GM23338 (cell line): ENCODE results near the gene DMD.

ENCODE experiments used
- CREB1 ChIP-seq: fragments of 250-450 bp; sonication (Bioruptor Pico); IDR thresholded peaks from 2 replicates; pipeline ENCODE4 v1.5.0; 2020; ENCODE audit warnings: low read depth, mild to moderate bottlenecking, moderate library complexity
- EZH2 ChIP-seq: fragments of 200-600 bp; sonication (generic); IDR thresholded peaks from one replicate; pipeline ENCODE4 v1.8.0; 2017; ENCODE audit warnings: antibody characterized with exemption, mild to moderate bottlenecking, low read depth; ENCODE audit not compliant: unreplicated experiment
- EZH2phosphoT487 ChIP-seq: fragments of 200-600 bp; sonication (generic); IDR thresholded peaks from one replicate; pipeline ENCODE4 v1.8.1; 2018; ENCODE audit warnings: antibody characterized with exemption; ENCODE audit not compliant: unreplicated experiment
- JUNB ChIP-seq: IDR thresholded peaks from one replicate; pipeline ENCODE4 v1.6.1; 2016; ENCODE audit warnings: antibody characterized with exemption; ENCODE audit not compliant: unreplicated experiment
- NANOG ChIP-seq: IDR thresholded peaks from 2 replicates; pipeline ENCODE4 v1.6.1; 2016; ENCODE audit warnings: antibody characterized with exemption, borderline replicate concordance
- POLR2AphosphoS5 ChIP-seq: IDR thresholded peaks from 2 replicates; pipeline ENCODE4 v1.6.1; 2016; ENCODE audit warnings: antibody characterized with exemption, low read depth
- STAT1 ChIP-seq: IDR thresholded peaks from one replicate; pipeline ENCODE4 v1.6.1; 2016; ENCODE audit warnings: antibody characterized with exemption; ENCODE audit not compliant: unreplicated experiment
- ZNF114 ChIP-seq: fragments of 250-450 bp; sonication (Bioruptor Pico); IDR thresholded peaks from 2 replicates; pipeline ENCODE4 v1.5.0; 2020; ENCODE audit warnings: mild to moderate bottlenecking, moderate library complexity
- ZNF331 ChIP-seq: fragments of 250-450 bp; sonication (Bioruptor Pico); IDR thresholded peaks from 2 replicates; pipeline ENCODE4 v1.5.0; 2020; ENCODE audit warnings: low read depth, mild to moderate bottlenecking, moderate library complexity
- ZNF462 ChIP-seq: fragments of 250-450 bp; sonication (Bioruptor Pico); IDR thresholded peaks from 2 replicates; pipeline ENCODE4 v1.5.0; 2020; ENCODE audit warnings: mild to moderate bottlenecking, moderate library complexity
- TF ChIP-seq, protein P1 (sequence below): IDR thresholded peaks from one replicate; pipeline ENCODE4 v1.6.1; 2018; ENCODE audit warnings: antibody characterized with exemption; ENCODE audit not compliant: unreplicated experiment
- TF ChIP-seq, protein P2 (sequence below), 2 experiments: fragments of 200-600 bp in 1 of 2; sonication (generic) in 1 of 2; conservative IDR thresholded peaks; 2 replicates each; pipeline versions ENCODE4 v1.5.1 to v1.6.1; 2016 to 2017; ENCODE audit warnings: antibody characterized with exemption in 2 of 2, low read depth in 2 of 2, mild to moderate bottlenecking in 2 of 2, moderate library complexity in 1 of 2
- TF ChIP-seq, protein P3 (sequence below): IDR thresholded peaks from 2 replicates; pipeline ENCODE4 v1.6.1; 2016; ENCODE audit warnings: antibody characterized with exemption

DNA sequence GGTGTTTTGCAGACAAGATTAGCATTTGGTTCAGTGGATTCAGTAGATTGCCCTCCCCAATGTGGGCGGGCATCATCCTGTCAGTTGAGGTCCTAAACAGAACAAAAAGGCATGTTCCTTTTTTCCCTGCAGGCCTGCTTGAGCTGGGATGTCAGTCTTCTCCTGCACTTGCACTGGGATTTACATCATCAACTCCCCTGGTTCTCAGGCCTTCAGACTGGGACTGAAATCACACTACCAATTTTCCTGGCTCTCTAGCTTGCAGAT lies 1860.6 kb downstream of the DMD start:
- TF ChIP-seq, protein P1, sequence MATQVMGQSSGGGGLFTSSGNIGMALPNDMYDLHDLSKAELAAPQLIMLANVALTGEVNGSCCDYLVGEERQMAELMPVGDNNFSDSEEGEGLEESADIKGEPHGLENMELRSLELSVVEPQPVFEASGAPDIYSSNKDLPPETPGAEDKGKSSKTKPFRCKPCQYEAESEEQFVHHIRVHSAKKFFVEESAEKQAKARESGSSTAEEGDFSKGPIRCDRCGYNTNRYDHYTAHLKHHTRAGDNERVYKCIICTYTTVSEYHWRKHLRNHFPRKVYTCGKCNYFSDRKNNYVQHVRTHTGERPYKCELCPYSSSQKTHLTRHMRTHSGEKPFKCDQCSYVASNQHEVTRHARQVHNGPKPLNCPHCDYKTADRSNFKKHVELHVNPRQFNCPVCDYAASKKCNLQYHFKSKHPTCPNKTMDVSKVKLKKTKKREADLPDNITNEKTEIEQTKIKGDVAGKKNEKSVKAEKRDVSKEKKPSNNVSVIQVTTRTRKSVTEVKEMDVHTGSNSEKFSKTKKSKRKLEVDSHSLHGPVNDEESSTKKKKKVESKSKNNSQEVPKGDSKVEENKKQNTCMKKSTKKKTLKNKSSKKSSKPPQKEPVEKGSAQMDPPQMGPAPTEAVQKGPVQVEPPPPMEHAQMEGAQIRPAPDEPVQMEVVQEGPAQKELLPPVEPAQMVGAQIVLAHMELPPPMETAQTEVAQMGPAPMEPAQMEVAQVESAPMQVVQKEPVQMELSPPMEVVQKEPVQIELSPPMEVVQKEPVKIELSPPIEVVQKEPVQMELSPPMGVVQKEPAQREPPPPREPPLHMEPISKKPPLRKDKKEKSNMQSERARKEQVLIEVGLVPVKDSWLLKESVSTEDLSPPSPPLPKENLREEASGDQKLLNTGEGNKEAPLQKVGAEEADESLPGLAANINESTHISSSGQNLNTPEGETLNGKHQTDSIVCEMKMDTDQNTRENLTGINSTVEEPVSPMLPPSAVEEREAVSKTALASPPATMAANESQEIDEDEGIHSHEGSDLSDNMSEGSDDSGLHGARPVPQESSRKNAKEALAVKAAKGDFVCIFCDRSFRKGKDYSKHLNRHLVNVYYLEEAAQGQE, result no peak
- TF ChIP-seq, protein P2, sequence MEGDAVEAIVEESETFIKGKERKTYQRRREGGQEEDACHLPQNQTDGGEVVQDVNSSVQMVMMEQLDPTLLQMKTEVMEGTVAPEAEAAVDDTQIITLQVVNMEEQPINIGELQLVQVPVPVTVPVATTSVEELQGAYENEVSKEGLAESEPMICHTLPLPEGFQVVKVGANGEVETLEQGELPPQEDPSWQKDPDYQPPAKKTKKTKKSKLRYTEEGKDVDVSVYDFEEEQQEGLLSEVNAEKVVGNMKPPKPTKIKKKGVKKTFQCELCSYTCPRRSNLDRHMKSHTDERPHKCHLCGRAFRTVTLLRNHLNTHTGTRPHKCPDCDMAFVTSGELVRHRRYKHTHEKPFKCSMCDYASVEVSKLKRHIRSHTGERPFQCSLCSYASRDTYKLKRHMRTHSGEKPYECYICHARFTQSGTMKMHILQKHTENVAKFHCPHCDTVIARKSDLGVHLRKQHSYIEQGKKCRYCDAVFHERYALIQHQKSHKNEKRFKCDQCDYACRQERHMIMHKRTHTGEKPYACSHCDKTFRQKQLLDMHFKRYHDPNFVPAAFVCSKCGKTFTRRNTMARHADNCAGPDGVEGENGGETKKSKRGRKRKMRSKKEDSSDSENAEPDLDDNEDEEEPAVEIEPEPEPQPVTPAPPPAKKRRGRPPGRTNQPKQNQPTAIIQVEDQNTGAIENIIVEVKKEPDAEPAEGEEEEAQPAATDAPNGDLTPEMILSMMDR (conservative IDR thresholded peaks at IDR 0.05; ENCODE audit: low read depth in 2 of 2), result no peak
- TF ChIP-seq ZNF331 (CRISPR knock-in tag) (no peak), EZH2 (no peak), STAT1 (no peak), JUNB (no peak), EZH2phosphoT487 (no peak), POLR2AphosphoS5 (no peak), ZNF114 (CRISPR knock-in tag) (no peak), CREB1 (no peak), NANOG (no peak), ZNF462 (no peak)
- TF ChIP-seq, protein P3, sequence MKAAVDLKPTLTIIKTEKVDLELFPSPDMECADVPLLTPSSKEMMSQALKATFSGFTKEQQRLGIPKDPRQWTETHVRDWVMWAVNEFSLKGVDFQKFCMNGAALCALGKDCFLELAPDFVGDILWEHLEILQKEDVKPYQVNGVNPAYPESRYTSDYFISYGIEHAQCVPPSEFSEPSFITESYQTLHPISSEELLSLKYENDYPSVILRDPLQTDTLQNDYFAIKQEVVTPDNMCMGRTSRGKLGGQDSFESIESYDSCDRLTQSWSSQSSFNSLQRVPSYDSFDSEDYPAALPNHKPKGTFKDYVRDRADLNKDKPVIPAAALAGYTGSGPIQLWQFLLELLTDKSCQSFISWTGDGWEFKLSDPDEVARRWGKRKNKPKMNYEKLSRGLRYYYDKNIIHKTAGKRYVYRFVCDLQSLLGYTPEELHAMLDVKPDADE, result no peak
